Right ventricle myocardium superior (tissue), 1 donor: ENCODE results near the gene TMEM150A. TPM values are rescaled to one million over a fixed set of nuclear protein-coding genes. Genes with fewer than 3 reads are reported as not detected.
A peak's percentile ranks its signal among the peaks of the same experiment; 100 is the strongest.
"Not testable (repeated sequence)": the region's sequence is repeated elsewhere in the genome, so short reads cannot be mapped to it uniquely, and the experiment has no call there.

Source experiments
- ATAC-seq: fragments of 200-7000 bp; cut with Tn5 transposase; one replicate; pipeline ENCODE4 v1.9.1; 2020; ENCODE audit warnings: mild to moderate bottlenecking; ENCODE audit not compliant: poor library complexity
- DNase-seq: peaks from one replicate; pipeline ENCODE4 v3.0.0-alpha.2; 2020
- intact Hi-C: fragments of 100-400 bp; cut with DNase I; formaldehyde crosslinking; loops from one replicate; pipeline ENCODE4 v1.11.2; 2022
- total RNA-seq: library from RNA; stranded (reverse); fragmentation: NEBNext Ultra II Directional; extraction: Animal tissue kit (Norgen Biotek cat#: 25700); gene quantifications from one replicate; pipeline ENCODE4 v1.2.1, GENCODE V29; 2021
- donor health status: DM: no; HTN: yes; CAD: no; lungs with severe emphysema.

Gene TMEM150A
- total RNA-seq, 1 donor from 2014 or later = 9.5 TPM

- DNase-seq (no peak), ATAC-seq (no peak)
- intact Hi-C loops = no loop called here
These were observed 5.9 kb downstream of the TMEM150A start for GRCh38 chr2:85596486-85597143.

- DNase-seq (no peak), ATAC-seq (no peak)
These were observed 6.5 kb downstream of the TMEM150A start for GRCh38 chr2:85596026-85596333.

DNA sequence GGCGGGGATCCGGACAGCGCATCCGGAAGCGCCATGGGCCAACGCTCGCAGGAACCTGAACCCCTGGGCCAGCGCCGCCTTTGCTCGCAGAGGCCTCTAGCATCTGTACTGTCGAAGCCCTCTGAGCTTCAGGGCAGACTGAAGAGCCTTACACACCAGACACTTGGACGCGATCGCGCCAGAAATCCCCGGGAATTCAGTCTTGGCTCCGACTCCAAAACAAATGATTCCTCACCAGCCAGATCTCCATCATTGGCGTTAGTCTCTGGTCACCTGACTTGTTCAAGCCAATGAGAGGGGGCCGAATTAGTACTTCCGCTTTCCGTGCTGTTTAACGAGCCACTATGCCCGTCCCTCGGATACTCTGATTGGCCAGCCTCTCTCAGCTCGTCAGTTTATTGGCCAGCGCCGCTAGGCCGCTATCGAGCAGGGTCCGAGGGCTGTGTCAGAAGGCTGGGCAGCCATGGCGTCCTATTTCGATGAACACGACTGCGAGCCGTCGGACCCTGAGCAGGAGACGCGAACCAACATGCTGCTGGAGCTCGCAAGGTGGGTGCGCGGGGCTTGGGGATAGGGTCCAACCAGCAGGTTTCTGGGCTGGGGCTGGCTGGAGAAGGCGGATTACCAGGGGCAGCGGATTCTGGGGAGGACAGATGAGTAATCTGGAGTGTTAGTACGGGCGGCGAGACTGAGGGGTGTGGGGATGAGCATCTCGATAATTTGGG lies 7.0 kb downstream of the TMEM150A start, which contains the start of gene RNF181:
Gene RNF181, plus strand, starts transcription at position 445 of the 725 bp plus-strand sequence. Its CDS starts 19 bp downstream, at position 464.
- DNase-seq (peak; percentile 95), ATAC-seq (peak; percentile 96)
- intact Hi-C loops = no loop called here

More at GRCh38 chr2:85596026-85596333, 6.5 kb downstream of the TMEM150A start:
- intact Hi-C loops = no loop called here

DNA sequence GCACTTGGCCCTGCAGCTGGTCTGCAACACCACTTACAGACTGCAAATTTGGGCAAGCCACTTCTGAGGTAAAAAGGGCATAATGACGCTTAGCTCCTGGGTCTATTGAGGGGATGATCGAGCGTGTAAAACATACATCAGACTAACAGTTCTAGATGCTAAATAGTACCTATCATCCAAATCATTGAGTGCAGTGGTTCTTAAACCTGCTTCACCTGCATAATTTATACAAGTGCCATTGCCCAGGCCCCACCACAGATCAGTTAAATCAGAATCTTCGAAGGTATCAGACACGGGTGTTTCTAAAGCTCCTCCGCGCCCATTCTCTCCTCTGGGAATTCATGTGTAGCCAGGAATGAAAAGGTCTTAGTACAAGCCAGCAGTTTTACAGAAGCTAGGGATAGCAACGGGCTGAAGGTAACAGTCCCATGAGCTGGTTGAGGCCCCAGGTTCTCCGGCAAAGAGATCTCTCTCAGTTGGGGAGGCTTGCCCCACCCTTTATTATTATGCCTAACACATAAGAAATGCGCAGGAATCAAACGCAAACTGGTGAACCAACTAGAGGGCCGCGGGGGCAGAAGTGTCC lies 7.7 kb downstream of the TMEM150A start:
- DNase-seq = no peak
- intact Hi-C loops = no loop called here
- ATAC-seq = no peak

DNA sequence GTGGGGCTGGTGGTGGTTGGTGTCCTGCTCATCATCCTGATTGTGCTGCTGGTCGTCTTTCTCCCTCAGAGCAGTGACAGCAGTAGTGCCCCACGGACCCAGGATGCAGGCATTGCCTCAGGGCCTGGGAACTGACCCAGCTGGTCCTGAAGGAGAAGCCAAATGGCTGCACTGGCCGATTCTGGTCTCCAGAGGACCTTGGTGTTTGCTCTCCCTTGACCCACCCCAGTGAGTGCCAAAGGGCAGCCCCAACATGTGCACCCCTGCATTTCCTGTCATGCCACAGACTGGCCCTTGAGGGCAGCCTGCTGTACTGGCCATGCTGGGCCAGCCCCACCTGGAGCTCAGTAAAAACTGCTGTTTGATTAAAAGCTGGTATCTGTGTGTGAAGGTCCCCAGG lies 9.5 kb downstream of the TMEM150A start:
- intact Hi-C loops = no loop called here
- no peak for DNase-seq
- no peak for ATAC-seq

GRCh38 chr2:85592299-85592698 lies 10.2 kb downstream of the TMEM150A start:
- DNase-seq, ATAC-seq, intact Hi-C loops: not testable (repeated sequence)

GRCh38 chr2:85591563-85591962 lies 10.9 kb downstream of the TMEM150A start:
- DNase-seq = no peak
- intact Hi-C loops = no loop called here
- ATAC-seq = no peak

DNA sequence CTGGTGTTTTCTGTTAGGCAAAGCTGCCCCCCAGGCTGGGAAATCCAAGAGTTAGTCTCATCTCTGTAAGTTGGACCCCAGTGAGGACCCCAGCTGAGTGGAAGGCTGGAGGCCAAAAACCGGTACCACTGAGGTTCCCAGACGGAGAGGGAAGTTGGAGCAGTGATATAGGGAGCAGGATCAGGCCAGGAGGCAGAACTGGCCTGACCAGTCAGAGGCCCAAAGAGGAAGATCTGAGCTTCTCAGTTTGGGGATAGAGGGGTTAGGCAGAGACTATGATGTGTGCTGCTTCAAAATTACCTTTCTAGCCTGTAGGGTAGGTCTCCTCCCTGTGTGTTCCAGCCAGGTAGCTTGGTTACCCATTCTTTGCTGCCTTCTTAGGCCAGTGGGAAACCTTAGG lies 11.5 kb downstream of the TMEM150A start:
- ATAC-seq (no peak), DNase-seq (no peak)
- intact Hi-C loops = no loop called here

GRCh38 chr2:85589982-85590791 lies 12.3 kb downstream of the TMEM150A start:
- DNase-seq = peak; percentile 59
- peak; percentile 4 for ATAC-seq
- intact Hi-C loops = no loop called here

DNA sequence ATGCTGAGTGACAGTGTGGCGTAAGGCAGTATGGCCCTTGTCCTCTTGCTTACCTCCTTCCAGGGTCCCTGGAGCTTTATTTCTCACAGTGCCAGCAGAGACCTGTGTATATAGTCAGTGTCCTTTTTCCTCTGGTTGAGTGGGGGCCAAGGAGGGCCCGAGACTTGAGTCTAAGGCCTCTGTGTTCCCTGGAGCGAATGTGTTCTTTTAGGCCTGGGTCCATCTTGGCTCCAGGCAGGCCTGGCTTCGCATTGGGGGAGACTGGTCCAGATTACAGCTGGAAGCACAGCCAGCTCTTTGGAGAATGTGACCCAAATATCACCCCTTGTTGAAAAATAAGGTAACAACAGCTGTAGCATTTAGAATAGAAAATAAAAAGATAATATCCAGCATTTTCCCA lies 13.3 kb downstream of the TMEM150A start:
- peak; percentile 73 for DNase-seq
- ATAC-seq = peak; percentile 39
- intact Hi-C loops = no loop called here

GRCh38 chr2:85588645-85589044 lies 13.9 kb downstream of the TMEM150A start:
- intact Hi-C loops = no loop called here
- DNase-seq = no peak
- ATAC-seq = no peak

- intact Hi-C loops = no loop called here
- ATAC-seq = no peak
- DNase-seq = no peak
These were observed 14.3 kb downstream of the TMEM150A start for GRCh38 chr2:85588236-85588635.

- DNase-seq (no peak), ATAC-seq (no peak)
- intact Hi-C loops = no loop called here
These were observed 16.8 kb downstream of the TMEM150A start for GRCh38 chr2:85585781-85586105.

DNA sequence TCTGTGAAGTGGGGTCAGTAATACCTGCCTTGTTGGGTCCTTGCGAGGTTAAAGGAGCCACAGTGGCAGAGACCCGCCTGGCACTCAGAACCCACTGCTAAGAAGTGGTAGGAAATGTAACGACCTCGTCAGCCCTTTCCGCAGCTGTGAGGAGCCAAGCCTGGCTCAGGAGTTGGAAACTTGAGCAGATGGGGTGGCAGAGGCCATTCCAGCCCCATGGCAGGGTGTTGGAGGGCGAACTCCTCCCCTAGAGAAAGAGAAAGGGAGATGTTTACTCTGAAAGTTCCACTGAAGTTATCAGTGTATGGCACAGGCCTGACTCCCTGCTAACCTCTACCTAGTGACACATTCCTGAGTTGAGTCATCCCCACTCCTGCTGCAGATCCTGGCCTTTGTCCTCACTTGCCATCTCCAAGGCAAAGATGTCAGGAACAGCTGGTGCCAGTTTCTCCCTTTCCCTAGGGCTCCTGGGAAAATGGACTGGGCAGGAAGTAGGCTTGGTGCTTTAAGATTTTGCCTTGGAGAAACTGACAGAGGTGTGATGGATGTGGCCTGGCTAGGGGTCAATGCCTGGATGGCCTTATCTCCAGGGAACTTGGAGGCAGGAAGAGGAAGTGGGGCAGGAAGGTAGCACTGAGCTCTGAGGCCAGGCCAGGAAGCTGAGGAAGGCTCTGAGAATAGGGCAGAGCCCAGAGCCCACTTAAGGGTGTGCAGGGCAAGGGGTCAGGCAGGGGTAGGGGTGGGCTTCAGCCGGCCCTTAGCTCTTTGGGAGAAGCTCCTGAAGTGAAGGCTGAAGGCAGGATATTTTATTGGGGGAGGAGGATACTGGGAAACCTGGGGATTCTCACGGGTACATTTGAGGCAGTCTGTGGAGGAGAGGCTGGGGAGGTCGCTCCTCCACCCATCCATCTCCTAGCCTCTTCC lies 17.4 kb downstream of the TMEM150A start:
- ATAC-seq (peak; percentile 52), DNase-seq (no peak)
- intact Hi-C loops = no loop called here

GRCh38 chr2:85584354-85584856 lies 18.1 kb downstream of the TMEM150A start, which contains the start of gene VAMP5:
VAMP5 (plus strand) TSS chr2:85584431; CDS start chr2:85584491, 60 bp downstream.
- DNase-seq (peak; percentile 66), ATAC-seq (peak; percentile 75)
- intact Hi-C loops = no loop called here

GRCh38 chr2:85583667-85584353 lies 18.7 kb downstream of the TMEM150A start:
- no peak for ATAC-seq
- intact Hi-C loops = no loop called here
- no peak for DNase-seq

- ATAC-seq (no peak), DNase-seq (no peak)
- intact Hi-C loops = no loop called here
These were observed 20.0 kb downstream of the TMEM150A start for GRCh38 chr2:85582492-85582891.
